Body of pancreas (tissue), 4 donors: ENCODE data around the gene NINJ1.

Source experiments
- CTCF ChIP-seq, 7 experiments: fragments of 450-650 bp in 4 of 7; fragments of 200-600 bp in 3 of 7; sonication (generic) in 3 of 7; IDR thresholded peaks; one replicate each; pipeline ENCODE4 v1.5.1; 2016 to 2019; ENCODE audit warnings: antibody characterized with exemption in 7 of 7
- POLR2A ChIP-seq, 3 donors: fragments of 450-650 bp; IDR thresholded peaks; one replicate each; pipeline ENCODE4 v1.6.1; 2016; ENCODE audit warnings: antibody characterized with exemption in 3 of 3, mild to moderate bottlenecking in 2 of 3

- no peak for TF ChIP-seq CTCF (IDR thresholded peaks at IDR 0.05)
- TF ChIP-seq POLR2A (IDR thresholded peaks at IDR 0.05): no peak
Observed at GRCh38 chr9:93122721-93123221, 11.3 kb downstream of the NINJ1 start.
